ENCODE measurements around the gene MED12.

MED12 gene

GRCh38 chrX:71181910-71182799 lies 63.8 kb downstream of the MED12 start:
- H3K4me3 ChIP-seq (ENCODE audit: low read depth, low read length): peak overlapping the region; percentile 51
- peak; percentile 90 for DNase-seq (ENCODE audit: low read depth)

- H3K4me3 ChIP-seq (ENCODE audit: low read depth, low read length): no peak overlapping the region
- no peak for DNase-seq (ENCODE audit: low read depth)
These were observed 64.5 kb downstream of the MED12 start for GRCh38 chrX:71182871-71183270.

GRCh38 chrX:71183341-71183740 lies 64.9 kb downstream of the MED12 start:
- H3K4me3 ChIP-seq (ENCODE audit: low read depth, low read length): no peak overlapping the region
- DNase-seq (ENCODE audit: low read depth): no peak

GRCh38 chrX:71184092-71184491 lies 65.7 kb downstream of the MED12 start:
- no peak for DNase-seq (ENCODE audit: low read depth)
- H3K4me3 ChIP-seq (ENCODE audit: low read depth, low read length): no peak overlapping the region

- H3K4me3 ChIP-seq (ENCODE audit: low read depth, low read length): no peak overlapping the region
- no peak for DNase-seq (ENCODE audit: low read depth)
These were observed 66.6 kb downstream of the MED12 start for GRCh38 chrX:71184803-71185495.

- no peak overlapping the region for H3K4me3 ChIP-seq (ENCODE audit: low read depth, low read length)
- no peak for DNase-seq (ENCODE audit: low read depth)
These were observed 72.9 kb downstream of the MED12 start for GRCh38 chrX:71191248-71191647.

Measured in skeletal muscle cell (primary cell).